Left forelimb (tissue), 1 donor: ENCODE measurements around the gene WEE1.
A peak's percentile ranks its signal among the peaks of the same experiment; 100 is the strongest.
"Not testable (repeated sequence)": the region's sequence is repeated elsewhere in the genome, so short reads cannot be mapped to it uniquely, and the experiment has no call there.

Experiments
- DNase-seq: peaks from one replicate; pipeline ENCODE4 v3.0.0-alpha.2; 2018; ENCODE audit warnings: low spot score

The WEE1 gene

GRCh38 chr11:9596926-9597464, 23.5 kb downstream of the WEE1 start:
- DNase-seq: no peak

GRCh38 chr11:9600166-9600565, 26.7 kb downstream of the WEE1 start:
- no peak for DNase-seq

GRCh38 chr11:9600644-9601036, 27.2 kb downstream of the WEE1 start:
- DNase-seq: no peak

- DNase-seq: no peak
Measured at GRCh38 chr11:9601037-9601875, 27.8 kb downstream of the WEE1 start.

- no peak for DNase-seq
Measured at GRCh38 chr11:9601876-9602199, 28.4 kb downstream of the WEE1 start.

- not testable (repeated sequence) for DNase-seq
Measured at GRCh38 chr11:9603214-9603613, 29.7 kb downstream of the WEE1 start.

GRCh38 chr11:9604134-9604533, 30.7 kb downstream of the WEE1 start:
- no peak for DNase-seq

GRCh38 chr11:9605742-9606141, 32.3 kb downstream of the WEE1 start:
- DNase-seq: no peak

GRCh38 chr11:9606809-9607510, 33.5 kb downstream of the WEE1 start:
- no peak for DNase-seq

- DNase-seq: no peak
Measured at GRCh38 chr11:9607511-9607899, 34.0 kb downstream of the WEE1 start.

GRCh38 chr11:9609002-9609759, 35.7 kb downstream of the WEE1 start:
- no peak for DNase-seq

GRCh38 chr11:9609841-9610240, 36.4 kb downstream of the WEE1 start:
- no peak for DNase-seq

- DNase-seq: peak; percentile 94
Measured at GRCh38 chr11:9613118-9613829, 39.8 kb downstream of the WEE1 start.

- DNase-seq: peak; percentile 89
Measured at GRCh38 chr11:9613830-9614762, 40.6 kb downstream of the WEE1 start.

- DNase-seq: no peak
Measured at GRCh38 chr11:9615031-9615451, 41.6 kb downstream of the WEE1 start.

- DNase-seq: no peak
Measured at GRCh38 chr11:9616042-9616675, 42.7 kb downstream of the WEE1 start.

- no peak for DNase-seq
Measured at GRCh38 chr11:9616858-9617257, 43.4 kb downstream of the WEE1 start.

- DNase-seq: no peak
Measured at GRCh38 chr11:9617940-9618339, 44.5 kb downstream of the WEE1 start.

GRCh38 chr11:9619004-9619403, 45.5 kb downstream of the WEE1 start:
- DNase-seq: no peak

GRCh38 chr11:9619971-9620370, 46.5 kb downstream of the WEE1 start:
- DNase-seq: no peak
